IMR-90 (cell line): ENCODE results near the gene SPRED3. TPM values are rescaled to one million over a fixed set of nuclear protein-coding genes. Genes with fewer than 3 reads are reported as not detected.
A peak's percentile ranks its signal among the peaks of the same experiment; 100 is the strongest.

Experiments used
- ATAC-seq: fragments of 200-7000 bp; cut with Tn5 transposase; 2 replicates; pipeline ENCODE4 v1.9.1; 2020; ENCODE audit warnings: low read depth, mild to moderate bottlenecking, moderate library complexity
- BruUV-seq: library from RNA; stranded (reverse); fragments of 400-500 nt; replicated peaks from 2 replicates; lab custom pipeline; 2021; lab: Mats Ljungman, UMichigan
- CTCF ChIA-PET: fragments of 300-600 bp; formaldehyde crosslinking; extraction: SDS; loops from one replicate; lab custom pipeline; 2021; ENCODE audit warnings: antibody characterized with exemption; lab: Yijun Ruan, JAX
- POLR2A ChIA-PET: fragments of 300-600 bp; sonication (Branson Sonifier 250); formaldehyde crosslinking; loops from one replicate; lab custom pipeline; 2022; ENCODE audit warnings: antibody characterized with exemption; ENCODE audit not compliant: unreplicated experiment; lab: Charles Lee
- DNase-seq: peaks from one replicate; pipeline ENCODE4 v3.0.0; 2013
- H2AFZ ChIP-seq: replicated peaks from 2 replicates; pipeline ENCODE3; 2013; ENCODE audit warnings: low read length, mild to moderate bottlenecking; ENCODE audit not compliant: poor library complexity
- H2AK5ac ChIP-seq: 2 replicates; pipeline ENCODE4 v1.6.1; 2013; ENCODE audit warnings: low read depth, low read length, inconsistent platforms
- H2AK9ac ChIP-seq: replicated peaks from 2 replicates; pipeline ENCODE3; 2013; ENCODE audit warnings: mild to moderate bottlenecking, low read depth, low read length, moderate library complexity; ENCODE audit not compliant: poor library complexity
- H2BK120ac ChIP-seq: 2 replicates; pipeline ENCODE4 v1.6.1; 2013; ENCODE audit warnings: low read depth, low read length, inconsistent platforms
- H2BK15ac ChIP-seq: 3 replicates; pipeline ENCODE4 v1.6.1; 2013; ENCODE audit warnings: low read depth, low read length, inconsistent platforms
- H2BK20ac ChIP-seq: 2 replicates; pipeline ENCODE4 v1.6.1; 2013; ENCODE audit warnings: low read depth, mild to moderate bottlenecking, inconsistent platforms, low read length, moderate library complexity
- H2BK5ac ChIP-seq: 2 replicates; pipeline ENCODE4 v1.6.1; 2013; ENCODE audit warnings: mild to moderate bottlenecking, low read depth, low read length, inconsistent platforms; ENCODE audit not compliant: poor library complexity, severe bottlenecking
- H3K14ac ChIP-seq: replicated peaks from 2 replicates; pipeline ENCODE4 v1.6.1; 2013; ENCODE audit warnings: low read depth, low read length, inconsistent platforms
- H3K18ac ChIP-seq: 2 replicates; pipeline ENCODE4 v1.6.1; 2013; ENCODE audit warnings: low read depth, low read length, control low read depth
- H3K23ac ChIP-seq: 2 replicates; pipeline ENCODE4 v1.6.1; 2013; ENCODE audit warnings: low read depth, low read length, inconsistent platforms
- H3K27ac ChIP-seq: 2 replicates; pipeline ENCODE4 v1.5.1; 2013; ENCODE audit warnings: mild to moderate bottlenecking, control low read depth, low read length; ENCODE audit not compliant: insufficient read depth
- H3K27me3 ChIP-seq: 2 replicates; pipeline ENCODE4 v1.6.1; 2013; ENCODE audit warnings: low read length; ENCODE audit not compliant: control insufficient read depth, insufficient read depth
- H3K36me3 ChIP-seq: 2 replicates; pipeline ENCODE4 v1.6.1; 2013; ENCODE audit warnings: low read length, mixed read lengths; ENCODE audit not compliant: control insufficient read depth, insufficient read depth
- H3K4ac ChIP-seq: 2 replicates; pipeline ENCODE4 v1.6.1; 2013; ENCODE audit warnings: low read depth, low read length, inconsistent platforms
- H3K4me1 ChIP-seq: 2 replicates; pipeline ENCODE4 v1.6.1; 2013; ENCODE audit warnings: low read length, mixed read lengths; ENCODE audit not compliant: control insufficient read depth, insufficient read depth
- H3K4me2 ChIP-seq: 2 replicates; pipeline ENCODE4 v1.6.1; 2013; ENCODE audit warnings: low read depth, mild to moderate bottlenecking, control low read depth, low read length, moderate library complexity
- H3K4me3 ChIP-seq: 2 replicates; pipeline ENCODE4 v1.5.1; 2013; ENCODE audit warnings: low read depth, mild to moderate bottlenecking, control low read depth, low read length, moderate library complexity; ENCODE audit not compliant: insufficient read depth
- H3K56ac ChIP-seq: 2 replicates; pipeline ENCODE4 v1.6.1; 2013; ENCODE audit warnings: low read length, inconsistent platforms; ENCODE audit not compliant: insufficient read depth; ENCODE audit errors: extremely low read depth
- H3K79me1 ChIP-seq, 2 experiments: 2 replicates each; pipeline ENCODE4 v1.6.1; 2013; ENCODE audit warnings: low read length in 2 of 2, inconsistent platforms in 1 of 2, low read depth in 1 of 2
- H3K9ac ChIP-seq: 2 replicates; pipeline ENCODE4 v1.6.1; 2013; ENCODE audit warnings: low read depth, low read length, control low read depth
- H3K9me1 ChIP-seq: 2 replicates; pipeline ENCODE4 v1.6.1; 2013; ENCODE audit warnings: low read length, inconsistent platforms; ENCODE audit not compliant: insufficient read depth
- H3K9me3 ChIP-seq: 2 replicates; pipeline ENCODE4 v1.6.1; 2013; ENCODE audit warnings: low read length; ENCODE audit not compliant: control insufficient read depth, insufficient read depth
- H4K20me1 ChIP-seq: 2 replicates; pipeline ENCODE4 v1.6.1; 2013; ENCODE audit warnings: low read length, inconsistent platforms; ENCODE audit not compliant: insufficient read depth
- H4K5ac ChIP-seq: 2 replicates; pipeline ENCODE4 v1.6.1; 2013; ENCODE audit warnings: mild to moderate bottlenecking, low read depth, low read length, control low read depth
- H4K8ac ChIP-seq, 2 experiments: 2 replicates each; pipeline ENCODE4 v1.6.1; 2013; ENCODE audit warnings: low read depth in 2 of 2, low read length in 2 of 2, control low read depth in 1 of 2, inconsistent platforms in 1 of 2
- H4K91ac ChIP-seq: 2 replicates; pipeline ENCODE4 v1.6.1; 2013; ENCODE audit warnings: low read depth, low read length, inconsistent platforms; ENCODE audit not compliant: insufficient read depth
- BHLHE40 ChIP-seq: fragments of 150-350 bp; IDR thresholded peaks from 2 replicates; pipeline ENCODE4 v1.6.1; 2016; ENCODE audit warnings: mild to moderate bottlenecking, low read depth, low read length
- CEBPB ChIP-seq: IDR thresholded peaks from 2 replicates; pipeline ENCODE4 v1.6.1; 2012; ENCODE audit warnings: low read depth, low read length, improper control_type of control experiment
- CHD1 ChIP-seq: IDR thresholded peaks from 2 replicates; pipeline ENCODE4 v1.6.1; 2012; ENCODE audit warnings: low read depth, low read length, improper control_type of control experiment
- FOS ChIP-seq: fragments of 150-350 bp; IDR thresholded peaks from 2 replicates; pipeline ENCODE4 v1.6.1; 2016; ENCODE audit warnings: low read depth, low read length
- MAFK ChIP-seq: IDR thresholded peaks from 2 replicates; pipeline ENCODE4 v1.6.1; 2012; ENCODE audit warnings: low read depth, low read length, improper control_type of control experiment
- MAZ ChIP-seq: IDR thresholded peaks from 2 replicates; pipeline ENCODE4 v1.6.1; 2012; ENCODE audit warnings: low read depth, mild to moderate bottlenecking, low read length, improper control_type of control experiment, moderate library complexity, borderline replicate concordance
- MXI1 ChIP-seq: IDR thresholded peaks from 2 replicates; pipeline ENCODE4 v1.6.1; 2012; ENCODE audit warnings: low read depth, mild to moderate bottlenecking, low read length, moderate library complexity, borderline replicate concordance
- NFE2L2 ChIP-seq: fragments of 150-350 bp; IDR thresholded peaks from 2 replicates; pipeline ENCODE4 v1.6.1; 2016; ENCODE audit warnings: low read depth, mild to moderate bottlenecking, low read length
- POLR2A ChIP-seq: IDR thresholded peaks from 2 replicates; pipeline ENCODE4 v1.6.1; 2012; ENCODE audit warnings: mild to moderate bottlenecking, low read depth, low read length
- RAD21 ChIP-seq: IDR thresholded peaks from 2 replicates; pipeline ENCODE4 v1.6.1; 2012; ENCODE audit warnings: low read length, improper control_type of control experiment
- RCOR1 ChIP-seq: IDR thresholded peaks from 2 replicates; pipeline ENCODE4 v1.6.1; 2012; ENCODE audit warnings: mild to moderate bottlenecking, low read length, improper control_type of control experiment; ENCODE audit not compliant: insufficient replicate concordance
- RFX5 ChIP-seq: IDR thresholded peaks from 2 replicates; pipeline ENCODE4 v1.8.0; 2012; ENCODE audit warnings: low read depth, mild to moderate bottlenecking, low read length, moderate library complexity
- SMC3 ChIP-seq: fragments of 150-350 bp; IDR thresholded peaks from 2 replicates; pipeline ENCODE4 v1.6.1; 2016; ENCODE audit warnings: low read depth, mild to moderate bottlenecking, antibody characterized with exemption, low read length, moderate library complexity
- WGBS, 2 experiments: methylation state at CpG; one replicate each; pipeline versions ENCODE4 v1.1.5 to v1.1.7; 2013; ENCODE audit warnings: missing lambda C conversion rate in 2 of 2; ENCODE audit not compliant: insufficient read length in 1 of 2; ENCODE audit errors: extremely low coverage in 2 of 2; 5-methylcytosine and 5-hydroxymethylcytosine counted together
- dilution Hi-C: fragments of 300-500 bp; cut with HindIII; formaldehyde crosslinking; loops from one replicate; pipeline ENCODE4 v1.14.3; 2018; ENCODE audit warnings: low sequenced_read_pairs; ENCODE audit not compliant: unreplicated experiment
- in situ Hi-C: fragments of 300-500 bp; cut with MboI; formaldehyde crosslinking; loops from 3 replicates; pipeline ENCODE4 v1.14.3; 2019; ENCODE audit warnings: low sequenced_read_pairs, inconsistent platforms, mixed read lengths
- intact Hi-C: fragments of 100-400 bp; cut with micrococcal nuclease; formaldehyde crosslinking; loops from 2 replicates; pipeline ENCODE4 v1.10.0; 2022
- polyA plus RNA-seq, 3 experiments: library from polyadenylated mRNA; depleted of rRNA; stranded (reverse); fragments of >200 nt; gene quantifications; 2 replicates each; pipeline ENCODE4 v1.2.3, GENCODE V29; 2012; ENCODE audit warnings: low replicate concordance in 1 of 3
- total RNA-seq: library from RNA; depleted of rRNA; stranded (reverse); fragments of >200 nt; gene quantifications from 2 replicates; pipeline ENCODE4 v1.2.3, GENCODE V29; 2012
- TF ChIP-seq, protein P1 (sequence below): fragments of 150-350 bp; IDR thresholded peaks from 2 replicates; pipeline ENCODE4 v1.6.1; 2016; ENCODE audit warnings: low read depth, mild to moderate bottlenecking, low read length, moderate library complexity, borderline replicate concordance
- TF ChIP-seq, protein P2 (sequence below): conservative IDR thresholded peaks from 2 replicates; pipeline ENCODE4 v1.5.1; 2012; ENCODE audit warnings: mild to moderate bottlenecking, low read depth, low read length, improper control_type of control experiment
- TF ChIP-seq, protein P3 (sequence below): fragments of 150-350 bp; IDR thresholded peaks from 2 replicates; pipeline ENCODE4 v1.6.1; 2017; ENCODE audit warnings: mild to moderate bottlenecking, antibody characterized with exemption, low read length, low read depth

SPRED3 gene
- total and polyA plus RNA-seq, 2 of the 4 experiments (the other 2 are of a cell fraction), result 0.90 to 7.9 TPM

DNA sequence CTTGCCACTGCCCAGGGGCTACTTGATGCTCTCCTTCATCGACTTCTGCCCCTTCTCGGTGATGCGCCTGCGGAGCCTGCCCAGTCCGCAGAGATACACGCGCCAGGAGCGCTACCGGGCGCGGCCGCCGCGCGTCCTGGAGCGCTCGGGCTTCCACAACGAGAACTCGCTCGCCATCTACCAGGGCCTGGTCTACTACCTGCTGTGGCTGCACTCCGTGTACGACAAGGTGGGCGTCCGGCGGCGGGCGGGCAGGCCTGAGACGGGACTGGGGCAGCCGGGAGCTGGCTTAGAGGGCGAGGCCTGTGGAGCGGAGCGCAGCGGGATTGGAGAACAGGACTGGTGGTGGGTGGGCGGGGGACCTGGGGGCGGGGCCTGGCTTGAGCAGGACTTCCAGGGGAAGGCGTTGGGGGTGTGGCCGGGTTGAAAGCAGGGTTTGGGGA is 26.8 kb upstream of the SPRED3 start:
- Histone ChIP-seq H4K5ac (no peak overlapping the region), H3K9me3 (no peaks in the 10 kb centered on the region), H4K20me1 (0 out of 2 replicates have a peak, but pooled peaks cover 3% of the 10 kb centered on the region), H3K56ac (no peak overlapping the region), H3K27ac (no peak overlapping the region), H3K4me3 (peak overlapping the region; percentile 66), H2BK5ac (no peak overlapping the region), H3K4me1 (no peaks in the 10 kb centered on the region), H4K91ac (no peak overlapping the region), H3K23ac (no peak overlapping the region), H2BK120ac (no peak overlapping the region), H3K27me3 (peaks cover 42% of the 10 kb centered on the region), H3K18ac (no peak overlapping the region), H3K9me1 (no peaks in the 10 kb centered on the region), H3K4me2 (peak overlapping the region; percentile 97), H3K36me3 (no peaks in the 10 kb centered on the region), H2AK9ac (peak overlapping the region; percentile 47), H4K8ac (no peak overlapping the region), H3K79me1 (no peaks in the 10 kb centered on the region), H2BK15ac (no peak overlapping the region), H2BK20ac (no peak overlapping the region), H2AK5ac (no peak overlapping the region), H2AFZ (peak overlapping the region; percentile 98), H3K4ac (no peak overlapping the region), H3K14ac (no peak overlapping the region), H3K9ac (no peak overlapping the region)
- DNase-seq, result peak; percentile 57
- peak; percentile 94 for ATAC-seq
- CTCF ChIA-PET, result interaction anchor here (0.9 to 1.5 kb wide), 2 partner anchors 13 to 26 kb away, joined by 3 to 4 read pairs; partner anchors contain the start of genes CATSPERG and PSMD8
- dilution Hi-C loops (no loop called here), in situ Hi-C loops (no loop called here), intact Hi-C loops (no loop called here)
- BruUV-seq, result no TSS peak
- TF ChIP-seq POLR2A (no peak), CEBPB (no peak), RAD21 (no peak), MAFK (no peak), NFE2L2 (no peak), SMC3 (no peak), BHLHE40 (no peak), CHD1 (no peak), MXI1 (no peak), MAZ (no peak), RCOR1 (no peak), FOS (no peak), RFX5 (no peak)
- TF ChIP-seq, protein P1, sequence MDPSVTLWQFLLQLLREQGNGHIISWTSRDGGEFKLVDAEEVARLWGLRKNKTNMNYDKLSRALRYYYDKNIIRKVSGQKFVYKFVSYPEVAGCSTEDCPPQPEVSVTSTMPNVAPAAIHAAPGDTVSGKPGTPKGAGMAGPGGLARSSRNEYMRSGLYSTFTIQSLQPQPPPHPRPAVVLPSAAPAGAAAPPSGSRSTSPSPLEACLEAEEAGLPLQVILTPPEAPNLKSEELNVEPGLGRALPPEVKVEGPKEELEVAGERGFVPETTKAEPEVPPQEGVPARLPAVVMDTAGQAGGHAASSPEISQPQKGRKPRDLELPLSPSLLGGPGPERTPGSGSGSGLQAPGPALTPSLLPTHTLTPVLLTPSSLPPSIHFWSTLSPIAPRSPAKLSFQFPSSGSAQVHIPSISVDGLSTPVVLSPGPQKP, result no peak
- TF ChIP-seq, protein P2, sequence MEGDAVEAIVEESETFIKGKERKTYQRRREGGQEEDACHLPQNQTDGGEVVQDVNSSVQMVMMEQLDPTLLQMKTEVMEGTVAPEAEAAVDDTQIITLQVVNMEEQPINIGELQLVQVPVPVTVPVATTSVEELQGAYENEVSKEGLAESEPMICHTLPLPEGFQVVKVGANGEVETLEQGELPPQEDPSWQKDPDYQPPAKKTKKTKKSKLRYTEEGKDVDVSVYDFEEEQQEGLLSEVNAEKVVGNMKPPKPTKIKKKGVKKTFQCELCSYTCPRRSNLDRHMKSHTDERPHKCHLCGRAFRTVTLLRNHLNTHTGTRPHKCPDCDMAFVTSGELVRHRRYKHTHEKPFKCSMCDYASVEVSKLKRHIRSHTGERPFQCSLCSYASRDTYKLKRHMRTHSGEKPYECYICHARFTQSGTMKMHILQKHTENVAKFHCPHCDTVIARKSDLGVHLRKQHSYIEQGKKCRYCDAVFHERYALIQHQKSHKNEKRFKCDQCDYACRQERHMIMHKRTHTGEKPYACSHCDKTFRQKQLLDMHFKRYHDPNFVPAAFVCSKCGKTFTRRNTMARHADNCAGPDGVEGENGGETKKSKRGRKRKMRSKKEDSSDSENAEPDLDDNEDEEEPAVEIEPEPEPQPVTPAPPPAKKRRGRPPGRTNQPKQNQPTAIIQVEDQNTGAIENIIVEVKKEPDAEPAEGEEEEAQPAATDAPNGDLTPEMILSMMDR, result no peak
- TF ChIP-seq, protein P3, sequence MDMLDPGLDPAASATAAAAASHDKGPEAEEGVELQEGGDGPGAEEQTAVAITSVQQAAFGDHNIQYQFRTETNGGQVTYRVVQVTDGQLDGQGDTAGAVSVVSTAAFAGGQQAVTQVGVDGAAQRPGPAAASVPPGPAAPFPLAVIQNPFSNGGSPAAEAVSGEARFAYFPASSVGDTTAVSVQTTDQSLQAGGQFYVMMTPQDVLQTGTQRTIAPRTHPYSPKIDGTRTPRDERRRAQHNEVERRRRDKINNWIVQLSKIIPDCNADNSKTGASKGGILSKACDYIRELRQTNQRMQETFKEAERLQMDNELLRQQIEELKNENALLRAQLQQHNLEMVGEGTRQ, result no peak
- POLR2A ChIA-PET, result interaction anchor here (0.6 kb wide), 1 partner anchor 11 kb away, joined by 4 read pairs; no protein-coding TSS in a partner anchor
- WGBS, 2 experiments, result 3% methylated on average over 8 of the region's 37 CpGs; no CpG with 5 or more reads in 1 of the 2 experiments
